Activated CD8-positive, alpha-beta memory T cell treated with anti-CD3 and anti-CD28 coated beads for 24 hours (primary cell): ENCODE data around the gene ATP5MC2.
"Not testable (repeated sequence)": the region's sequence is repeated elsewhere in the genome, so short reads cannot be mapped to it uniquely, and the experiment has no call there.

ENCODE experiments used
- DNase-seq: peaks from one replicate; pipeline ENCODE4 v3.0.0-alpha.2; 2020

The ATP5MC2 gene

DNA sequence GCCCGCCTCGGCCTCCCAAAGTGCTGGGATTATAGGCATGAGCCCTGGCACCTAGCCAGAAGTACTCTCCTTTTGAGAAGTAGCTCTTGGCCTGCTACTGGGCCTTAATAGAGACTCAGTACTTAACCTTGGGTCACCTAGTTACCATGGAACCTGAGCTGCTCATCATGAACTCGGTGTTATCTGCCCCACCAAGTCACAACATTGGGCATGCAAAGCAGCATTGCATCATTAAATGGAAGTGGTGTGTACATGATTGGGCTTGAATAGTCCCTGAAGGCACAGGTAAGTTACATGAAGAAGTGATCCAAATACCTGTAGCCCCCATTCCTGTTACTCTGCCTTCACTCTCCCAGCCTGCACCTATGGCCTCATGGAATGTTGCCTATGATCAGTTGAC, 31.8 kb downstream of the ATP5MC2 start:
- DNase-seq, result peak; percentile 26

DNA sequence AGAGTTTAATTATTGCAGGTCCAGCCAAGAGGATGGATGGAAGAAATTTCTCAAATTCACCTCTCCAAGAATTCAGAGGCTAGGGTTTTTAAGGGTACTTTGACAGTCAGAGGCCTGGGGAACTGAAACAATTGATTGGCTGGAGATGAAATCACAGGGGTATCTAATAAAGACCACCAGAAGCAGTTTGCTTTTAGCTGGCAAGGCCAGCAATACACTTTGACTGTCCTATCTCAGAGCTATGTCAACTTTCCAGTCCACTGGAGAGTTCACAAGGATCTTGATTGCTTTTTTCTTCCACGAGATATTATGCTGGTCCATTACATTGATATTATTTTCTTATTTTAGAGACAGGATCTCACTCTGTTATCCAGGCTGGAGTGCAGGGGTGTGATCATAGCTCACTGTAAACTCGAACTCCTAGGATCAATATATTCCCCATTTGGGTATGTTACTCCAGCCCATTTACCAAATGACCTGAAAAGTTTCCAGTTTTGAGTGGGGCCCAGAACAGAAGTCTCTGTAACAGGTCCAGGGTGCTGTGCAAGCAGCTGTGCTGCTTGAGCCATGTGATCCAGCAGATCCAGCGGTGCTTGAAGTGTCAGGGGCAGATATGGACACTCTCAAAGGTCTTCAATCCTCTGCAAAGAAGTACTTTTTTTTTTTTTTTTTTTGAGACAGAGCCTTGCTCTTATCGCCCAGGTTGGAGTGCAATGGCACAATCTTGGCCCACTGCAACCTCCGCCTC, 32.5 kb downstream of the ATP5MC2 start:
- DNase-seq, result peak; percentile 5

DNA sequence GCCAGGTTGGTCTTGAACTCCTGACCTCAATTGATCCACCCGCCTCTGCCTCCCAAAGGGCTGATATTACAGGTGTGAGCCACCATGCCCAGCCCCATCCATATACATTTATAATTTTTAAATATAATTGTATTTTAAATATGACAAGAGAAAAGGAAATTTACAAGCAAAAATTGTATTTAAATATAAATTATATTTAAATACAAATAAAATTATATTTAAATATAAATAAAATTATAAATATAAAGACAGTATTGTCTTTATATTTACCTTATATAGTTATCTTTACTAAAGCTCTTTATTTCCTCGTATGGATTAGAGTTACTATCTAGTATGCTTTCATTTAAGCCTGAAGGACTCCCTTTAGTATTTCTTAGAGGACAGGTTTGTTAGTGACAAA, 37.8 kb downstream of the ATP5MC2 start:
- DNase-seq, result no peak

DNA sequence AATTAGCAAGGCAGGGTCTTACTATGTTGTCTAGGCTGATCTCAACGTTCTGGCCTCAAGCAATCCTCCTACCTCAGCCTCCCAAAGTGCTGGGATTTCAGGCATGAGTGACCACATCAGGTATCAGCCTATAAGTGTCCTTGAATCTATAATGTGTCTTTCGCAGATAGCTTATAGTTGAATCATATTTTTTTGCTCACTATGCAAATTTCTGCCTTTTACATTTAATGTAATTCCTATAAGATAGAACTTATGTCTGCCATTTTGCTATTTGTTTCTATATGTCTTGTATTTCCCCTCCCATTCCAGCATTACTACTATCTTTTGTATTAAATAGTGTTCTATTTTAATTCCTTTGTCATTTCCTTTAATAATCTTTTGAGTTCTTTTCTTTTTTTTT, 39.2 kb downstream of the ATP5MC2 start:
- DNase-seq, result no peak

DNA sequence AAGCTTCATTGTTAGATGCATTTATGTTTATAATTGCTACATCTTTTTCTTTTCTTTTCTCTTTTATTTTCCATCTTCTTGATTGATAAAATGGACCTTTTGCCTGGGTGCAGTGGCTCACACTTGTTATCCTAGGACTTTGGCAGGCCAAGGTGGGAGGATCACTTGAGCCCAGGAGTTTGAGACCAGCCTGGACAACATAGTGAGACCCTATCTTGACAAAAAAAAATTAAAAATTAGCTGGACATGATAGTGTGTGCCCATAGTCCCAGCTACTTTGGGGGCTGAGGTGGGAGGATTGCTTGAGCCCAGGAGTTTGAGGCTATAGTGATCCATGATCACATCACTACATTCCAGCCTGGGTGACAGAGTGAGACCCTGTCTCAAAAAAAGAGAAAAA, 40.2 kb downstream of the ATP5MC2 start:
- DNase-seq, result not testable (repeated sequence)

DNA sequence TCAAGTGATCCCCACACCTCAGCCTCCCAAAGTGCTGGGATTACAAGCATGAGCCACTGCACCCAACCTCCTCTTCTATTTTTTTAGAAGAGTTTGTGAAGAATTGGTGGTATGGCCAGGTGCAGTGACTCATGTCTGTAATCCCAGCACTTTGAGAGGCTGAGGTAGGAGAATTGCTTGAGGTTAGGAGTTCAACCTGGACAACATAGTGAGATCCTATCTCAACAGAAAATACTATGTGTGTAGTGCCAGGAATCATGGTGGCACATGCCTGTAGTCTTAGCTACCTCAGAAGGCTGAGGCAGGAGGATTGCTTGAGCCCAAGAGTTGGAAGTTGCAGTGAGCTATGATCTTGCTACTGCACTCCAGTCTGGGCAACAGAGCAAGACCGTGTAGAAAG, 44.2 kb downstream of the ATP5MC2 start:
- peak; percentile 1 for DNase-seq

DNA sequence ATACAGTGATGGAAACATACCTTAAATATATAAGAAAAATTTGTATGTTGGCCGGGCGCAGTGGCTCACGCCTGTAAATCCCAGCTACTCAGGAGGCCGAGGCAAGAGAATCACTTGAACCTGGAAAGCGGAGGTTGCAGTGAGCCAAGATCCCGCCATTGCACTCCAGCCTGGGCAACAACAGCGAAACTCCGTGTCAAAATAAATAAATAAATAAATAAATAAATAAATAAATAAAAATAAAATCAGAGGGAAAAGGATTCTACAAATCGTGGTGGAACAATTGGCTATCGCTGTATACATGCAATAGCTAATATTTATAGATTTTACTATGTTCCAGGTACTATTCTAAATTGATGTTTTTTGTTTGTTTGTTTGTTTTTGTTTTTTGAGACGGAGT, 48.0 kb downstream of the ATP5MC2 start:
- DNase-seq, result no peak

DNA sequence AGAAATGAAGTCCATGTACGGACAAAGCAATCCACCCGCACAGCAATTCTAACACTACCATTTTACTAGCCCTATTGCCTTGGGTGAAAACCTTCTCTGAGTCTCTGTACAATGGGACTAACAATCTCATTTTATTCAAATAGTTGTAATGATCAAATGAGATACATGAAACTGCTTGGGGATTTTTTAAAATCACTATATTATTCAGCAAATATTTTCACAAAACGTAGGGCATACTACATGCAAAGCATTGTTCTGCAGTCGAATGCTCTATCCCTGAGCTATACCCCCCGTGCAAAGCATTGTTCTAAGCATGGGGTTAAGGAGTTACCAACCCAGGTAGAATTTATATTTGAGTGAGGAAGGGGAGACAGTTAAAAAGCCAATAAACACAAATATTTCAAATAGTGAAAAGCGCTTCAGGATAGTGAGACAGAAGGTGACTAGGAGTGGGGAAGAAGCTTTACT, 49.1 kb downstream of the ATP5MC2 start:
- DNase-seq, result no peak

DNA sequence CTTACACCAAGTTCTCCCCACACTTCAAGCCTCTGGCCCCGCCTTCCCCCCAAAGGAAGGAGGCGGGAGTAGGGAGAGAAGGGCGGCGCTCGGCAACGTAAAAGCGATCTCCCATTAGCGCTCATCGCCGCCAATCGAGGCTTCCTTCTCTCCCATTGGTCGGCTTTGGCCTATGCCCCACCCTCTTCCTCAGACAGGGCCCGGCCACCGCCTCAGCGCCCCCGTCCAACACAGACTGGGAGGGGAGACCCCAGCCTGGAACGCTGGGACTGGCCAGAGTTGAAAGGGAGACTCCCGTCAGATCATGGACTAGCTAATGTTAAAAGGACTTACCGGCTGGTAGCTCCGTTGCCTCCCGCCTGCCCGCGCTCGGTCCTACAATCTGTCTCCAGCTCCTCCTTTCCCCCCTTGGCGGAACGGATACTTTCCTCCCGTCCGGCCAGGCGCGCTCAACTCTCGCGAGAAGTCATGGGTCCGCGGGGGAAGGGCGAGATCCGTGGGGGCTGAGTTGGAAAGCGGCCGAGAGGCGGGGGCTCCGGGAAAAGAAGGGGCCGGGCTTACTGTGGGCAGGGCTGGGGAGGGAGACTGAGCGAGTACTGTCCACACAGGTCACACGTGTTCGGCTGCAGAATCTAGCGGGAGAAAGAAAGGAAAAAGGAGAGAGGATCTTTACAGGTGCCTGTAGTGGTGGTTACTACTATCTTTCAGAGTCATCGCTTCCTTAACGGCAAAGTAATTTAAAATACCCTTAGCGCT, 49.8 kb downstream of the ATP5MC2 start, which contains the start of gene ATF7:
TSS of gene ATF7 (minus strand) at position 437 of the 756 bp plus-strand sequence. CDS start 25,382 bp downstream, outside the sequence.
- peak; percentile 100 for DNase-seq

DNA sequence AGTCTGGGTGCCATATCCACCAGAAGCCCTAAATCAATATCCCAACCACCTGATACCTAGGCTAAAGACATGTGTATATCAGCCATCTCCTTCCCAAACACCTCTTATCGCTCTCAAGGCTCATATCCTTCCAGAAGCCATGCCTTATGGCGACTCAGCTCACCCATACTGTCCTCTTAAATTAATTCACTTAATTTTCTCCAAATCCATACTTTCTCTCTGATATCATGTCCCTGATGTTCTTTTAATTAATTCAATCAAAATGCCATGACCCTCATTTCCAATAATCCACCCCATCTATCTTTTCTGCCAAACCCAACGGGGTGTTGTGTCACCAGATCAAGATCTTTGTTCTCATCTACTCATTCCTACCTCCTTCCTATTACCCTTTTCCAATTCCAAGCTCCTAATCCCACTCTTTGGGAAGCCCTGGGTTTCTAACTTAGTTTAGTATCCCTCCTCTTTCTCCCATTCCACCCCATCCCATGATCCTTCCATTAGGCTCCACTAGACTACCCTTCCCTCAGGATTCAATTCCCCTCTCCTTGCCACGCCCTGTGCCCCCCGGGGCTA, 50.4 kb downstream of the ATP5MC2 start:
- DNase-seq, result no peak

DNA sequence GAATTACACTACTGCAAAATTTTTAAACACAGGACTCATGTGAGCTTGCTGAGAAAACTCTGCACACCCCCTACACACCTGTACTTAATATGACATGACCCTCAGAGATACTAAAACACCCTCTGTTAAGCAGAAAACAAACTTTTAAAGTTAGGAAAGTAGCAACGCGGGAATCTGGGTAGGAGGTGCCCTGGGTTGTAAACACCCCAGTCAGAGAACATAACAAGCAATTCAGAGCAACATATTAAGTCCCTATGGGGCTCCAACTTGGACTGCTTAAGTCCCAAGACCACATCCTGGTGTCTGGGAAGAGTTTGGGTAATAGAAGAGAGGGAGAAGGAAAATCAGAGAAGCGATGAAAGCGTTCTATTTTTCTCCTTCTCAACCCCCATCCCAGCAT, 50.9 kb downstream of the ATP5MC2 start:
- no peak for DNase-seq

DNA sequence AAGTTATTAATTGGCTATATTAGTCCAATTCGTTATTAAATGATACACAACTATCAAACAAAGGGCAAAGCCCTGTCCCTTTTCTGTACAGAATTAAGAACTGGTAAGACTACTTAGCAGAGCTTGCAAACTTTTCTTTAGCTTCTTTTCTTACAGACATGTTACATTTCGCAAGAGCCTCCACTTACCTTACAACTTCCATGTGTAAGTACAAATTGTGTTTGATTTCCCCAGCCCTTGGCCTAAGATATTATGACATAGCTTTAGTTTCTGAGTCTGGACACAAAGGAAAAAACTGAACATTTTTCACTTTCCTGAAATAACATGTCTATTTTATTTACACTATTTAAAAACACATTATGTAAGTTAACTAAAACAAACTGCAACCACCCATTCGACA, 51.4 kb downstream of the ATP5MC2 start:
- no peak for DNase-seq

DNA sequence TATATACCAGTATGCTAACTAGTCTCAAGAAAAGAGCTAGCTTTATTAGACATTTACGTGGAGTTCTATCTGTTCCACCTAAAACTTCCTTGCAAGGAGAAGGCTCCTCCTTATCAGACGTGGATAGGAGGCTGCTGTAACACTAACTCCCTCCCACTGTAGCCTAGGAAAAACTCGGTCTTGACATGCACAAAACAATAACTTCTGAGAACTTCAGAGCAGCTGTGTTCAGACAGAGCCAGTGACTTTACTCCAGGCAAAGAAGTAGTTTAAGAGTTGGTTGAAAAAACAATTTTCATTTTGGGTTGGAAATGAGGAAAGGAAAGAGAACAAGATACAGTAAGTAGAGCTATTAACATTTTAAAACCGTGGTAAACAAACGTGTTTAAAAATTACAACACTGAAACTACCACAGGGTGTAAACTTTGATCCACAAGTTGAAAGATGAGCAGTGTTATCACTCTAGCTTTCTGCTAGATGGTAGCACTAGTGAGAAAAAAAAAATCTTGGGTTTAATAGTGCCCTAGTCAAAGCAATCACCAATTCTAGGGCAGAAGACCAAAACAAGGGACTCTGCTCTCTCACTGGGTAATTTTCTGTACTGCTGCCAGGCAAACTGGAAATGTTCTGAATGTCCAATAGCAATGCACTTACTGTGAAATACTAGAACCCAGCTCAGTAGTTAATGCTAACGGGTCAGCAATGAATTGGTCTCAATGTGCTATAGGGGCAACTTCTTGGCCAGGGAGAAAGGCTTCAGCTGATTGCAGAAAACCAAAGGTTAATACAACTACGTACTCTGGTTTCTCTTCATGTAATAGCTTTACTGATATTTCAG, 52.1 kb downstream of the ATP5MC2 start:
- DNase-seq, result no peak

DNA sequence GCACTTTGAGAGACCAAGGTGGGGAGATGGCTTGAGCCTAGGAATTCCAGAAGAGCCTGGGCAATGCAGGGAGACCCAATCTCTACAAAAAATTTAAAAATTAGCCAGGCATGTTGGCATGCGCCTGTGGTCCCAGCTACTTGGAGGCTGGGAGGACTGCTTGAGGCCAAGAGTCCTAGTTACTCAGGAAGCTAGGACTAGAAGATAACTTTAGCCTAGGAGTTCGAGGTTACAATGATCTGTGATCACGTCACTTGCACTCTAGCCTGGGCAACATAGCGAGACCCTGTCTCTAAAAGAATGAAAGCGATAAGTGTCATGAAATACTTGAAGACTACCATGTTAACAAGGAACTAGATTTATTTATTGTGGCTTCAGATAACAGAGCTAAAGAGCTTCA, 53.2 kb downstream of the ATP5MC2 start:
- DNase-seq, result no peak

DNA sequence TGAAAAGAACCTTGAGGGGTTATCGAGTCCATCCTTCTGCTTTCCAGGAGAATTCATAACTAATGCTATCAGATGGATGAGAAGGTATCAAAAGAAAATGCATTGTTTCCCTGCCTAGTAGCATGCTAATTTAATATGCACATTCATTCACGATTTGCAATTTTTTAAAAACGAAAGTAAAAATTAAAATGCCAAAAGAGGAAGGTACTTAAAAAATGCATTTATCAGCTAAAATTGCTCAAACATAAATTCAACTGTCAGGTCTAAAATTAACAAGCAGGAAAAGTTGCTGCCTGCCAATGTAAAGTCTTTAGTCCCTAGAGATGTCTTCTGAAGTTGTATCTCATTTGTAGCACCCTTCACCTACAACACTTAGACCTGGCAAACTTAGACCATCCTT, 57.6 kb downstream of the ATP5MC2 start:
- no peak for DNase-seq

DNA sequence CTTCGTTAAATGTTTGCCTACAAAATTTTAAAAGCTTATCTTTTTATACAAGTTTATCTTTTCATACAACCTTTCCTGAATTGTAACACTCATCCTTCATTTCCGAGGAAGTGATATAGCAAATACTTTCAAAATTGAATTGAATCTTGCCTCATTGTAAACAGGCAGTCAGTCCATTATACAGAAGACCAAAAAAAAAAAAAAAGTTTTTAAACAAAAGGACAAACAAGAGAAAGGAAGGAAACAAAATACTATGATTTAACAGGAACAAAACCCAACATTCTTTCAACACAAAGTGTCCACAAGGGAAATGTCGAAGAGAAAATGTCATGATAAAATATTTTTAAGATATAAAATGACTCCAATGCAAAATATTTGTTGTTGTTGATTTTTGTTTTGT, 58.2 kb downstream of the ATP5MC2 start:
- no peak for DNase-seq

DNA sequence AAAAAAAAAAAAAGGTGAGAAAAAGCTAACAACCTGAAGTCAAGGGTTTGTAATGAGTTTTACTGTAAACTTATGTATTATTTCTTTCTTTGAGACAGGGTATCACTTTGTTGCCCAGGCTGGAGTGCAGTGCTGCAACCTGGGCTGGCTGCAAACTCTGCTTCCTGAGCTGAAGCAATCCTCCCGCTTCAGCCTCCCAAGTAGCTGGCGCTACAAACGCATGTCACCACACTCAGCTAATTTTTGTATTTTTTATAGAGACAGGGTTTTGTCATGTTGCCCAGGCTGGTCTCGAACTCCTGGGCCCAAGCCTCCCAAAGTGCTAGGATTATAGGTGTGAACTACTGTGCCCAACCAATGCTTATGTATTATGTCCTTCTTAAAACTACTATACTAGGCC, 58.9 kb downstream of the ATP5MC2 start:
- DNase-seq, result no peak
